Activated CD4-positive, alpha-beta T cell treated with anti-CD3 and anti-CD28 coated beads for 4 hours (primary cell): ENCODE results near the gene ZNF783.
"Not testable (repeated sequence)": the region's sequence is repeated elsewhere in the genome, so short reads cannot be mapped to it uniquely, and the experiment has no call there.

Experiments
- DNase-seq, 2 donors: peaks; one replicate each; pipeline ENCODE4 v3.0.0-alpha.2; 2020

Gene ZNF783

GRCh38 chr7:149241696-149242095 is 20.3 kb upstream of the ZNF783 start:
- no peak for DNase-seq

- DNase-seq, result no peak
Measured at GRCh38 chr7:149245244-149245643, 16.8 kb upstream of the ZNF783 start.

GRCh38 chr7:149245744-149246143 is 16.3 kb upstream of the ZNF783 start:
- DNase-seq, result no peak

- no peak for DNase-seq
Measured at GRCh38 chr7:149248777-149249176, 13.2 kb upstream of the ZNF783 start.

- not testable (repeated sequence) for DNase-seq
Measured at GRCh38 chr7:149250151-149250550, 11.8 kb upstream of the ZNF783 start.

- DNase-seq, result not testable (repeated sequence)
Measured at GRCh38 chr7:149251518-149251917, 10.5 kb upstream of the ZNF783 start.

GRCh38 chr7:149252378-149252777 is 9.6 kb upstream of the ZNF783 start:
- DNase-seq, result no peak

- no peak for DNase-seq
Measured at GRCh38 chr7:149253665-149254064, 8.3 kb upstream of the ZNF783 start.

- DNase-seq, result no peak
Measured at GRCh38 chr7:149254181-149254858, 7.7 kb upstream of the ZNF783 start.

GRCh38 chr7:149255174-149255573 is 6.8 kb upstream of the ZNF783 start:
- no peak for DNase-seq

GRCh38 chr7:149256568-149256967 is 5.4 kb upstream of the ZNF783 start:
- DNase-seq, result no peak

- no peak for DNase-seq
Measured at GRCh38 chr7:149257146-149257545, 4.8 kb upstream of the ZNF783 start.

GRCh38 chr7:149261316-149261828 is 624 bp upstream of the ZNF783 start:
- DNase-seq, result no peak

- no peak for DNase-seq
Measured at GRCh38 chr7:149266451-149266850, 4.5 kb downstream of the ZNF783 start.

- no peak for DNase-seq
Measured at GRCh38 chr7:149267733-149268132, 5.7 kb downstream of the ZNF783 start.

GRCh38 chr7:149274424-149274823 is 12.4 kb downstream of the ZNF783 start:
- not testable (repeated sequence) for DNase-seq

GRCh38 chr7:149277871-149278270 is 15.9 kb downstream of the ZNF783 start:
- DNase-seq, result no peak

- no peak for DNase-seq
Measured at GRCh38 chr7:149278396-149278795, 16.4 kb downstream of the ZNF783 start.

GRCh38 chr7:149279111-149279743 is 17.2 kb downstream of the ZNF783 start:
- DNase-seq, result no peak

GRCh38 chr7:149280151-149280550 is 18.2 kb downstream of the ZNF783 start:
- no peak for DNase-seq

- DNase-seq, result no peak
Measured at GRCh38 chr7:149280661-149281507, 18.9 kb downstream of the ZNF783 start.

- no peak for DNase-seq
Measured at GRCh38 chr7:149281508-149282330, 19.7 kb downstream of the ZNF783 start.

- DNase-seq, result no peak
Measured at GRCh38 chr7:149282331-149282655, 20.3 kb downstream of the ZNF783 start.
